Astrocyte (in vitro differentiated cells and primary cell): ENCODE data around the gene LY6G6D. TPM values are rescaled to one million over a fixed set of nuclear protein-coding genes. Genes with fewer than 3 reads are reported as not detected.

Source experiments
- DNase-seq: peaks from one replicate; pipeline ENCODE4 v3.0.0-alpha.2; 2010; ENCODE audit warnings: low read depth
- FAIRE-seq: peaks from 2 replicates; lab custom pipeline; 2011; peaks lifted over from hg19 to GRCh38; lab: Jason Lieb, UNC
- H2AFZ ChIP-seq: 2 replicates; pipeline ENCODE4 v1.6.0; 2012; ENCODE audit warnings: low read depth, low read length, inconsistent platforms
- H3K27ac ChIP-seq: 2 replicates; pipeline ENCODE4 v1.5.1; 2011; ENCODE audit warnings: low read depth, low read length, inconsistent platforms
- H3K27me3 ChIP-seq: 2 replicates; pipeline ENCODE4 v1.6.0; 2011; ENCODE audit warnings: low read length, inconsistent platforms; ENCODE audit not compliant: insufficient read depth
- H3K36me3 ChIP-seq: 2 replicates; pipeline ENCODE4 v1.5.1; 2011; ENCODE audit warnings: low read length, inconsistent platforms; ENCODE audit not compliant: insufficient read depth
- H3K4me1 ChIP-seq: 2 replicates; pipeline ENCODE4 v1.5.1; 2011; ENCODE audit warnings: low read length, inconsistent platforms; ENCODE audit not compliant: insufficient read depth
- H3K4me2 ChIP-seq: 2 replicates; pipeline ENCODE4 v1.6.0; 2012; ENCODE audit warnings: low read length, inconsistent platforms
- H3K4me3 ChIP-seq: 2 replicates; pipeline ENCODE4 v1.5.1; 2011; ENCODE audit warnings: low read depth, mild to moderate bottlenecking, low read length, inconsistent platforms; ENCODE audit not compliant: insufficient read depth
- H3K79me2 ChIP-seq: 2 replicates; pipeline ENCODE4 v1.6.0; 2012; ENCODE audit warnings: mild to moderate bottlenecking, low read length, inconsistent platforms; ENCODE audit not compliant: insufficient read depth
- H3K9ac ChIP-seq: 2 replicates; pipeline ENCODE4 v1.6.0; 2012; ENCODE audit warnings: mild to moderate bottlenecking, low read length, inconsistent platforms
- H3K9me3 ChIP-seq: 2 replicates; pipeline ENCODE4 v1.5.1; 2012; ENCODE audit warnings: low read depth, mild to moderate bottlenecking, low read length, inconsistent platforms; ENCODE audit not compliant: insufficient read depth
- H4K20me1 ChIP-seq: 2 replicates; pipeline ENCODE4 v1.6.0; 2012; ENCODE audit warnings: low read length, inconsistent platforms; ENCODE audit not compliant: insufficient read depth
- H3K27ac Mint-ChIP-seq: one replicate; pipeline ENCODE4 v1.8.0; 2021; ENCODE audit warnings: mild to moderate bottlenecking, mixed read lengths; ENCODE audit not compliant: unreplicated experiment
- H3K27me3 Mint-ChIP-seq: one replicate; pipeline ENCODE4 v1.8.0; 2021; ENCODE audit warnings: low read depth, mixed read lengths; ENCODE audit not compliant: unreplicated experiment
- H3K36me3 Mint-ChIP-seq: one replicate; pipeline ENCODE4 v1.8.0; 2021; ENCODE audit warnings: low read depth, mixed read lengths; ENCODE audit not compliant: unreplicated experiment
- H3K4me1 Mint-ChIP-seq: one replicate; pipeline ENCODE4 v1.8.0; 2021; ENCODE audit warnings: low read depth, mixed read lengths; ENCODE audit not compliant: unreplicated experiment
- H3K4me3 Mint-ChIP-seq: one replicate; pipeline ENCODE4 v1.8.0; 2021; ENCODE audit warnings: mild to moderate bottlenecking, moderate library complexity, mixed read lengths; ENCODE audit not compliant: unreplicated experiment
- H3K9me3 Mint-ChIP-seq: one replicate; pipeline ENCODE4 v1.8.0; 2021; ENCODE audit warnings: mild to moderate bottlenecking, mixed read lengths; ENCODE audit not compliant: unreplicated experiment
- CTCF ChIP-seq: IDR thresholded peaks from 2 replicates; pipeline ENCODE4 v1.5.1; 2011; ENCODE audit warnings: low read depth, mild to moderate bottlenecking, inconsistent platforms, low read length, moderate library complexity; ENCODE audit not compliant: insufficient read depth
- EZH2 ChIP-seq: IDR thresholded peaks from 2 replicates; pipeline ENCODE4 v1.6.1; 2012; ENCODE audit warnings: mild to moderate bottlenecking, low read length, inconsistent platforms; ENCODE audit not compliant: insufficient read depth
- total RNA-seq: library from RNA; stranded (reverse); gene quantifications from 2 replicates; pipeline ENCODE4 v1.2.1, GENCODE V29; 2021

The LY6G6D gene
- total RNA-seq, 1 donor from 2014 or later: not detected

- Histone ChIP-seq H2AFZ (no peak overlapping the region), H3K9ac (peak overlapping the region; percentile 88), H3K4me3 (peak overlapping the region; percentile 86)
These were observed 12.8 kb downstream of the LY6G6D start for GRCh38 chr6:31727717-31728671.

GRCh38 chr6:31728767-31729514 lies 13.8 kb downstream of the LY6G6D start, which contains the start of gene DDAH2:
DDAH2 (minus strand) TSS chr6:31729299; CDS start chr6:31729161, 138 bp downstream.
- peaks cover 52% of the 10 kb centered on the region for H4K20me1 ChIP-seq
- H3K27me3 ChIP-seq: no peaks in the 10 kb centered on the region
- H3K27ac Mint-ChIP-seq: peak within 1 kb of the TSS; percentile 87
- peaks cover 36% of the 10 kb centered on the region for H3K36me3 ChIP-seq
- H3K9me3 Mint-ChIP-seq: no peaks in the 10 kb centered on the region
- peaks cover 27% of the 10 kb centered on the region for H3K79me2 ChIP-seq
- H3K4me1 Mint-ChIP-seq: peaks cover 23% of the 10 kb centered on the region
- peaks cover 34% of the 10 kb centered on the region for H3K36me3 Mint-ChIP-seq
- H3K4me3 Mint-ChIP-seq: peak within 1 kb of the TSS; percentile 90
- peak within 1 kb of the TSS; percentile 77 for H3K27ac ChIP-seq
- peak within 1 kb of the TSS; percentile 86 for H3K4me3 ChIP-seq
- FAIRE-seq (no peak), DNase-seq (no peak)
- H3K27me3 Mint-ChIP-seq: no peaks in the 10 kb centered on the region
- peak; percentile 44 for TF ChIP-seq CTCF
- TF ChIP-seq EZH2: no peak
- H3K4me1 ChIP-seq: peaks cover 24% of the 10 kb centered on the region
- peak within 1 kb of the TSS; percentile 77 for H2AFZ ChIP-seq
- H3K9ac ChIP-seq: peak within 1 kb of the TSS; percentile 88
- peak within 1 kb of the TSS; percentile 96 for H3K4me2 ChIP-seq
- no peaks in the 10 kb centered on the region for H3K9me3 ChIP-seq

More at GRCh38 chr6:31727717-31728671, 12.8 kb downstream of the LY6G6D start:
- H3K4me3 Mint-ChIP-seq: peak overlapping the region; percentile 90
- no peaks in the 10 kb centered on the region for H3K27me3 Mint-ChIP-seq
- H3K27ac Mint-ChIP-seq: no peak overlapping the region
- no peaks in the 10 kb centered on the region for H3K9me3 Mint-ChIP-seq
- no peaks in the 10 kb centered on the region for H3K27me3 ChIP-seq
- TF ChIP-seq EZH2: no peak
- peak overlapping the region; percentile 96 for H3K4me2 ChIP-seq
- DNase-seq (no peak), FAIRE-seq (no peak)
- peaks cover 26% of the 10 kb centered on the region for H3K36me3 ChIP-seq
- H3K79me2 ChIP-seq: peaks cover 18% of the 10 kb centered on the region
- no peak overlapping the region for H3K27ac ChIP-seq
- H4K20me1 ChIP-seq: peaks cover 42% of the 10 kb centered on the region
- peaks cover 14% of the 10 kb centered on the region for H3K4me1 Mint-ChIP-seq
- no peaks in the 10 kb centered on the region for H3K9me3 ChIP-seq
- peaks cover 25% of the 10 kb centered on the region for H3K36me3 Mint-ChIP-seq
- peaks cover 15% of the 10 kb centered on the region for H3K4me1 ChIP-seq

- peaks cover 58% of the 10 kb centered on the region for H4K20me1 ChIP-seq
These were observed 14.4 kb downstream of the LY6G6D start for GRCh38 chr6:31729515-31729978.

More at GRCh38 chr6:31729515-31729978, 14.4 kb downstream of the LY6G6D start:
- H3K4me3 ChIP-seq: peak overlapping the region; percentile 86
- TF ChIP-seq CTCF (no peak), EZH2 (no peak)
- H3K36me3 Mint-ChIP-seq: peaks cover 29% of the 10 kb centered on the region
- H3K9me3 ChIP-seq: no peaks in the 10 kb centered on the region
- H2AFZ ChIP-seq: peak overlapping the region; percentile 77
- H3K9me3 Mint-ChIP-seq: no peaks in the 10 kb centered on the region
- peaks cover 29% of the 10 kb centered on the region for H3K4me1 ChIP-seq
- H3K9ac ChIP-seq: peak overlapping the region; percentile 88
- DNase-seq: peak; percentile 70
- peak overlapping the region; percentile 87 for H3K27ac Mint-ChIP-seq
- H3K4me1 Mint-ChIP-seq: peaks cover 23% of the 10 kb centered on the region
- H3K79me2 ChIP-seq: peaks cover 33% of the 10 kb centered on the region
- peak overlapping the region; percentile 77 for H3K27ac ChIP-seq
- peak overlapping the region; percentile 96 for H3K4me2 ChIP-seq
- no peak for FAIRE-seq
- H3K27me3 Mint-ChIP-seq: no peaks in the 10 kb centered on the region
- no peaks in the 10 kb centered on the region for H3K27me3 ChIP-seq
- peaks cover 39% of the 10 kb centered on the region for H3K36me3 ChIP-seq
- peak overlapping the region; percentile 90 for H3K4me3 Mint-ChIP-seq
